GM21576 (cell line): ENCODE measurements around the gene LRRC37B.
"Not testable (repeated sequence)": the region's sequence is repeated elsewhere in the genome, so short reads cannot be mapped to it uniquely, and the experiment has no call there.

Experiments used
- ATAC-seq: cut with Tn5 transposase; IDR thresholded peaks from one replicate; pipeline ENCODE4 v1.9.1; 2021; ENCODE audit warnings: mild to moderate bottlenecking, moderate library complexity; ENCODE audit not compliant: unreplicated experiment

Gene LRRC37B

DNA sequence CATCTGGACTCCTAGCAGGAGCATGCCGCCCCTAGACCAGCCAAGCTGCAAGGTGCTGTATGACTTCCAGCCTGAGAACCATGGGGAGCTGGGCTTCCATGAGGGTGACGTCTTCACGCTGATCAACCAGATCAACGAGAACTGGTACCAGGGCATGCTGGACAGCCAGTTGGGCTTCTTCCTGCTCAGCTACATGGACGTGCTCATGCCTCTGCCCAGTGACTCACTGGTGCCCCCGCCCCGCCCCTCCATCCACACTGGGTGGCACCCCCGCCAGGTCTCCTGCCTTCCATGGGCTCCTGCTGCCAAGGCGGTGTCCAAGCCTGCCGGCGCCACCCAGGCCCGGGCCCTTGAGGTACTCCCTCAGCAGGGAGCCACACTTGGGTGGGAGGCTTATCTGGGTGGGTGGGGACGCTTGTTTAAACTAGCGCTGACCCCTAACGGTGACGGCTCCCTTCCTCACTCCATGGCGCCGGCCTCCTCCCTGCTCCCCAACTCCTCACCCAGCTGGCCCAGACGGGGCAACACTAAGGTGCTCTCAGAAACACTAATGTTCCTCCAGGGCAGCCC, 34.2 kb downstream of the LRRC37B start:
- not testable (repeated sequence) for ATAC-seq

DNA sequence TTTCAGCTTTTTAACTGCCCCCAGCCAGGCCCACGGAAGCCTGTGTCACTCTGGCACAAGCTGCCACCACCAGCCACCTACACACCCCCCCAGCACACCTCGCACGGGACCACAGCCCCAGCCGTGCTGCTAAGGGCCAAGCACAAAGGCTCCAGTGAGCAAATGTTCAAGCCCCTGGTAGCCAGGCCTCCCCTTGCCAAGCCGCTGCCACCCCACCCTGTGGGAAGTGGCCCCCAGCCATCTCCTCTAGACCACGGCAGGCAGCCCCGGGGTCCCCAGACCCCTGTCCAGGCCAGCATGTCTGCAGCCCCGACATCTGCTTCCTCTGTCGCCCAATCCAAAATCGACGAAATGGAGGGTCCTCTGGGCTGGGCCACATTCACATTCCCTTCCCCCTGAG, 35.1 kb downstream of the LRRC37B start:
- ATAC-seq = not testable (repeated sequence)

GRCh38 chr17:32045611-32046010, 38.4 kb downstream of the LRRC37B start:
- not testable (repeated sequence) for ATAC-seq

DNA sequence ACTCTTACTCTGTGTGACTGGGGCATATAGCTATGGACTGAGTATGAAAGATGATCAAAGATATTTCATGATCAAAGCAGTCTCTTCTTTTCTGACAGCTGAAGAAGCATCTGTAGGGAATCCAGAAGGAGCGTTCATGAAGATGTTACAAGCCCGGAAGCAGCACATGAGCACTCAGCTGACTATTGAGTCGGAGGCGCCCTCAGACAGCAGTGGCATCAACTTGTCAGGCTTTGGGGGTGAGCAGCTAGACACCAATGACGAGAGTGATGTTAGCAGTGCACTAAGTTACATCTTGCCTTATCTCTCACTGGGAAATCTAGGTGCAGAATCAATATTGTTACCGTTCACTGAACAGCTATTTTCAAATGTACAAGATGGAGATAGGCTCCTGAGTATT, 40.5 kb downstream of the LRRC37B start:
- not testable (repeated sequence) for ATAC-seq

- ATAC-seq = not testable (repeated sequence)
Measured at GRCh38 chr17:32054985-32055384, 47.8 kb downstream of the LRRC37B start.

DNA sequence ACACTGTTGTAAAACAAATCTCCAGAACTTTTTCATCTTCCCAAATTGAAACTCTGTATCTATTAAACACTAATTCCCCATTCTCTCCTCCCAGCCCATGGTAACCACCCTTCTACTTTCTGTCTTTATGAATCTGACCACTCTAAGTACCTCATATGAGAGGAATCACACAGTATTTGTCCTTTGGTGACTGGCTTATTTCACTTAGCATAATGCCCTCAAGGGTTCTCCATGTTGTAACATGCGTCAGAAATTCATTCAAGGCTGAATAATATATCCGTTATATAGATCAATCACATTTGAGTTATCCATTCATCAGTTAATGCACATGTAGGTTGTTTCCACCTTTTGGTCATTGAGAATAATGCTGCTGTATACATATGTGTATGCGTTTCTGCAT, 48.2 kb downstream of the LRRC37B start:
- not testable (repeated sequence) for ATAC-seq

GRCh38 chr17:32056500-32056899, 49.3 kb downstream of the LRRC37B start:
- ATAC-seq = not testable (repeated sequence)

GRCh38 chr17:32057460-32058105, 50.4 kb downstream of the LRRC37B start:
- not testable (repeated sequence) for ATAC-seq

DNA sequence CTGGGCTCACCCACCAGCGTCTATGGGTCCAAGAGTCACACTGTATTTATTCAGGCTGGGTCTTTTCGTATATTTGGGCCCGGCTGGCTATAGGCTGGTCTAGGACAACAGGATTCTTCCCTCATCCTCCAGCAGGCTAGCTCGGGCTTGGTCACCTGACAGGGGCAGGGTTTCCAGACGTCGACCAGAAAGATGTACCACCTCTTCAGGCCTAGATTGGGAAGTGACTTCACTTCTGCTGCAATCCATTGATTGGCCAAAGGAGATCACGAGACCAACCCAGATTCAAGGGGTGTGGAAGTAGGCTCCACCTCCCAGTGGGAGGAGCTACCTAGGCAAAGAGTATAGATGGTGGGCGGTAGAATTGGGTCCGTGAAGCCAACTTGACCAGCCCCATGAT, 53.5 kb downstream of the LRRC37B start:
- ATAC-seq = not testable (repeated sequence)

DNA sequence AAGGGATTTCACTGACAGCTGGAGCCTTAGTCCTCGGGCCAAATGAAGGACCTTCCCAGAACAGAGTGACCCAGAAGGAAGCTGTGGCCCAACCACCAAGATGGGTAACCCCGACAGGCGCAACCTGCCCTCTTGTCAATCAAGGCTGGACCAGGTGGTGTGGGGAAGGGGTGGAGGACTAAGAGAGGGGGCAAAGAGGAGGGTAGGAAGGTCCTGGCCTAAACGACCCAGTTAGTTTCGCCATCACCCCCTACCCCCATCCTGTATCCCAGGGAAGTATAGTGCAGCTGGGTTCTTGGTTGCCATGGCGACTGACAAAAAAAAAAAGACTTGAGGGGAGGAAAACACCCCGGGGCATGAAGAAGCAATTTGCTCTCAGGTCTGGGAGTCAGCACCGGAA, 54.7 kb downstream of the LRRC37B start:
- ATAC-seq = not testable (repeated sequence)

GRCh38 chr17:32064091-32064490, 56.9 kb downstream of the LRRC37B start:
- not testable (repeated sequence) for ATAC-seq

DNA sequence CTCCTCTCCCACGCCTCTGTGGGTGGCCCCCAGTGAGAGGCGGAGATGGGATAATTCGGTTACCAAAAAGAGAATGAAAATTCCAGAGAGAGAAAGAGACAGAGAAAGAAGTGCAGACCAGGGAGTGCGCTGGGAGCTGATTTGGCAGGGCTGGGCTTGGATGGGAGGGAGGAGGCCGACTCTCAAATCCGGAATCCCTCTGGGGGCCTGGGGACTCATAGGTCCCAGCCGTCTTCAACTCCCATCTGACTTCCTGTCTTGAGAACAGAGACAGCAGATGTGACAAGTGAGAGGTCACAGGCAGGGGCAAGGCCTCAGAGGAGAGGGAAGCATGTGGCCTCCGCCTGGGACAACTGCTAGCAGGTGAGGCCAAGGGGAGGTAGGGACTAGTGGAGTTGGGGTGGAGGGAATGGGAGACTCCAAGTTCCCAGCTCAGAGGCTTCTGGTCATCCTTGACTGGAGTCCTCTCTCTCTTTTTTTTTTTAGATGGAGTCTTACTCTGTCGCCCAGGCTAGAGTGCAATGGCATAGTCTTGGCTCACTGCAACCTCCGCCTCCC, 59.0 kb downstream of the LRRC37B start:
- not testable (repeated sequence) for ATAC-seq

DNA sequence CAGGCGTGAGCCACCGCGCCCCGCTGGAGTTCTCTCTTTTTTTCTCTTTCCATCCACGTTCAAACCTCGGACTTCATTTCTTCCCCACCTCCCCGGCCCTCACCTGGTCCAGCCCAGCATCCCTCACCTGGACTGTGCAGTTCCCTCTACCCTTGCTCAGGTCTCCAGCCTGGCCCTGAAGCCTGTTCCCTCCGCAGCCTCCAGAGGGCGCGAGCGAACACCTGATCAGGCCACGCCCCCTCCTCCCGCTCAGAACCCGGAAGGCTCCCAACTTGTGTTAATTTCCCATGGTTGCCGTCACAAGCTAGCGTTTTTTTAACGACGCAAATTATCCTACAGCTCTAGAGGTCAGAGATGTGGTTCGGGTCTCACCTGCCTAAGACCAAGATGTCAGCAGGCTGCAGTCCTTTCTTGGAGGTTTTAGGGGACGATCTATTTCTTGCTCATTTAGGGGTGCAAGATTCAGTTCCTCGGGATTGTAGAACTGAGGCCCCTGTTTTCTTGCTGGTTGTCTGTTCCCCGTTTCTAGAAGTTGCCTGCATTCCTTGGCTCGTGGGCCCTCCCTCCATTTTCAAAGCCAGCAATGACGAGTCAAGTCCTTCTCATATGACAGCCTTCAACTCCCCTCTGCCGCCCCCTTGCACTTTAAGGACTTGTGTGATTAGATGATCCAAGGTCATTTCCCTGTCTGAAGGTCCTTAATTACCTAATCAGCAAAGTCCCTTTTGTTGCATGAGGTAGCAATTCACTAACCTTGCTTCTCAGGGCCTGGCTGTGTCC, 59.9 kb downstream of the LRRC37B start:
- ATAC-seq = peak; percentile 67

DNA sequence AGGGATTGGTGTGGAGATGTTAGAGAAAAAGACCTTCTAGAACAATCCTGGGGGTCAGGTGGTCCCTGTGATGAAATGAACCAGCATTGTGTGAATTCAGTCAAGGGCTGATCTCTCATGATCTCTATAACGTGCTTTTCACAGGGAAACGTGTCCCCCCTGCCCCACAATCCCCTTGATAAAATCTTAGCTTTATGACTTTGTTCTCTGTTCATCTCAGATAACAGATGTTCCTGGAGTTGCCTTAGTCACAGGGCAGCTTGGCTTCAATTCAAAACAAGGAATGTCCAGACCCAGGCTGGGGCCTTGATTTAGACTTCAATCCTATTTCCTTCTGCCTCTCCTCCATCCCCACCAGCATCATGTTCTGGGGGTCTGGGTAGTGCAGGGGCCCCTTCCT, 61.9 kb downstream of the LRRC37B start:
- ATAC-seq = not testable (repeated sequence)

DNA sequence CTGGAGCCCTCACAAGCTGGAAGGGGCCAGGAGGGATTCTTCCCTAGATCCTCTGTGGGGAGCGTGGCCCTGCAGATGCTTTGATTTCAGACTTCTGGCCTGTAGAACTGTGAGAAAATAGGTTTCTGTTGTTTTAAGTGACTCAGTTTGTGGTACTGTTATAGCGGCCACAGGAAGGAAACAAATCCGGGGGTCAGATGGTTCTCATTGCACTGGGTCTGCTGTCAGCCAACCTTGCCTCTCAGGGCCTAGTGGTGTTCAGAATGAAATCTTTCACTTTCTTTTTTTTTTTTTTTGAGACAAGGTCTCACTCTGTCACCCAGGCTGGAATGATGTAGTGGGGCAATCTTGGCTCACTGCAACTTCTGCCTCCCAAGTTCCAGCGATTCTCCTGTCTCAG, 64.8 kb downstream of the LRRC37B start:
- peak; percentile 80 for ATAC-seq

DNA sequence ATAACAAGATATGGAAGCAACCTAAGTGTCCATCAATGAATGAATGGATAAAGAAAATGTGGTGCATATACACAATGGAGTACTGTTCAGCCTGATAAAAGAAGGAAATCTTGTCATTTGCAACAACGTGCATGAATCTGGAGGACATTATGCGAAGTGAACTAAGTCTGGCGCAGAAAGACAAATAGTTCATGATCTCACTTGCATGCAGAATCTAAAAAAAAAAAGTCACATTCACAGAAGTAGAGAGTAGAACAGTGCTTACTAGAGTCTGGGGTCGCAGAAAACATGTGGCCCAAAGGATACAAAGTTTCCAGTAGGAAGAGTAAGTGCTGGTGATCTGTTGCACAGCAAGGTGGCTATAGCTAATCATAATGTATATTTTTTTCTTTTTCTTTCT, 65.9 kb downstream of the LRRC37B start:
- not testable (repeated sequence) for ATAC-seq

DNA sequence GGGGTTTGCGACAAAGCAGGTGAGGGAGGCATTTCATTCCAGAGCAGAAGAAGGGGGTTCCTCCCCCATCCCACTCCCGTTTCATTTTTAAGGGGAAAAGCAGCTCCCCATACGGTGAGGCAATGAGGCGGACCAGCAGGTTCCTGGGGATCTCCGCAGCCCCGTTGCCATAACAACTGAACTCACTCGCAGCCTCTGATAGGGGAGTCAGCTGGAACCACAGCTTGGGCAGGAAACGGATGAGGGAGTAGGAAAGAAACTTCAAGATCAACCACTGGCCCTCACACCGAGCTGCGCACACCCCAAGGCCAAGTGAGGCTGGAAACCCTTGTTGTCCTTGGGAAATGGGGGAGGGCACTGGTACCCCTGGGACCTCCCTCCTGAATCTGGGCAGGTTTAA, 72.6 kb downstream of the LRRC37B start:
- ATAC-seq = peak; percentile 50

DNA sequence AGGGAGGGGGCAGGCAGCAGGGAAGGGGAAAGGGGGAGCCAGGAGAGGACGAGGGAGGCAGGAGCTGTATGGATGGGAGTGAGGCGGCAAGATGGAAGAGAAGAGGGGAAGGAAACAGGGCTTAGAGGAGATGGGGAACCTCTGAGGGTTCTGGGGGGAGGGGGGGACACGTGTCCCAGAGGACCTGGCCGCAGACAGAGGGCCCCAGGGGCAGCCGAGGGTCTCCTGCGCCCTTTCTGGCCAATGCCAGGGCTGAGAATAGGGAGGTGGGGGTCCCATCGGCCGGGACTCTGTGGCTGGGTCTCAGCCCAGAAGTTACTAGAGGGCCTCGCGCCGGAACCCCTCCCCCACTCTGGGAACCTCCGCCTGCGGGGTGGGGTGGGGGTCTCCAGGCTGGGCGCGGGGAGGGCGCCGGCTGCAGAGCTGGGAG, 76.4 kb downstream of the LRRC37B start:
- ATAC-seq = not testable (repeated sequence)

DNA sequence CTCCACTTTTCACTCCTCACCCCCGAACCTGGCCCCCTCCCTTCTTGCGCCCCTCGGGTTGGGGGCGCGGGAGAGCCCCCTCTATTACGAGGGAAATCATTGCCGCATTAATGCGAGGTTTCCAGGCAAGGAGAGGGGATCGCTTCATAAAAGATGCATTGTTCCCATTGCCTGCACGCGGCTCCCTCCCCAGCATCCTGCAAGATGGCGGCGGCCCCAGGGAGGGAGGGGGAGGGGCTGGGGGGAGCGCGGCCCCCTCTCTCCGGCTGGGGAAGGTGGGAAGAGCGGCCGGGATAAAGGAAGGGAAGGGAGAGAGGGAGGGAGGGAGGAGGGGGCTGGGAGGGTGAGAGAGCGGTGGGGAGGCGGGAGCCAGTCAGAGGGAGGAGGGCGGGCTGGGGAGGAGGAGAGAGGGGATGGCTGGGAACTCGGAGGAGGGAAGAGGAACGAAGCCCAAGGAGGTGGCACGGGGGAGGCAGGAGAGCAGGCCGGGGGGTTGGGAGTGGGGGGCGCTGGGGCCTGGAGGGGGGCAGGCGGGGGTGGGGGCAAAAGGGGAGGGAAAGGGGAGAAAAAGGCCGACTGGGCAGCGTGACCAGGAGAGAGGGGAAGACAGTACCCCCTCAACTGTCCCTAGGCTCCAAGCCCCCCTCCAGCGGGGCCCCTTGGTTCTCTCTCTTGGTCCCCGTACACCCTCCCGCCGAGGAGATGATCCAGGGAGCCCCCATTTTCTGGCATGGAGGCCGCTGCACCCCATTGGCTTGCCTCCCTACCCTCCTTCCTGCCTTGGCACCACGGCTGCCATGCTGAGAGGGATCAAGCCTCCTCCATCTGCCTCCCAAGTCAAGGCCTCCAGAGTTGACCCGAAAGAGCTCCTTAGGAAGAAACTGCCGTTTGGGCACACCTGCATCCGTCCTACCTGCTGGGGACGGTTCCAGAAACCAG, 77.1 kb downstream of the LRRC37B start:
- ATAC-seq = not testable (repeated sequence)
